Caco-2 (cell line): ENCODE data around the gene BABAM1. TPM values are rescaled to one million over a fixed set of nuclear protein-coding genes. Genes with fewer than 3 reads are reported as not detected.

Experiments used
- BruUV-seq: library from RNA; stranded (reverse); fragments of 400-500 nt; replicated peaks from 2 replicates; lab custom pipeline; 2021; lab: Mats Ljungman, UMichigan
- CTCF ChIA-PET: fragments of 300-600 bp; sonication (Branson Sonifier 250); formaldehyde crosslinking; loops from one replicate; lab custom pipeline; 2022; ENCODE audit warnings: antibody characterized with exemption; lab: Charles Lee
- POLR2A ChIA-PET: fragments of 300-600 bp; sonication (Branson Sonifier 250); formaldehyde crosslinking; loops from one replicate; lab custom pipeline; 2022; ENCODE audit warnings: antibody characterized with exemption; lab: Charles Lee
- DNase-seq, 2 experiments: peaks; one replicate each; pipeline versions ENCODE4 v3.0.0 to v3.0.0-alpha.2; 2020 to 2022
- H3K27me3 ChIP-seq: replicated peaks from 2 replicates; pipeline ENCODE4 v1.6.0; 2011; ENCODE audit warnings: low read length; ENCODE audit not compliant: control insufficient read depth, insufficient read depth
- H3K36me3 ChIP-seq: 2 replicates; pipeline ENCODE4 v1.5.1; 2011; ENCODE audit warnings: low read length; ENCODE audit not compliant: control insufficient read depth, insufficient read depth
- H3K4me1 ChIP-seq: fragments of 250-450 bp; sonication (Bioruptor Pico); 2 replicates; pipeline ENCODE4 v1.5.1; 2020; ENCODE audit warnings: mild to moderate bottlenecking
- H3K4me3 ChIP-seq: 2 replicates; pipeline ENCODE4 v1.5.1; 2011; ENCODE audit warnings: low read depth, mild to moderate bottlenecking, control low read depth, low read length
- H3K9me3 ChIP-seq: fragments of 250-450 bp; sonication (Bioruptor Pico); 2 replicates; pipeline ENCODE4 v1.5.1; 2020; ENCODE audit warnings: mild to moderate bottlenecking, moderate library complexity
- H3K27ac Mint-ChIP-seq: one replicate; pipeline ENCODE4 v1.8.0; 2022; ENCODE audit warnings: mixed read lengths; ENCODE audit not compliant: unreplicated experiment
- H3K27me3 Mint-ChIP-seq: one replicate; pipeline ENCODE4 v1.8.0; 2022; ENCODE audit warnings: mixed read lengths; ENCODE audit not compliant: insufficient read depth, unreplicated experiment
- H3K36me3 Mint-ChIP-seq: one replicate; pipeline ENCODE4 v1.8.0; 2022; ENCODE audit warnings: mild to moderate bottlenecking, mixed read lengths; ENCODE audit not compliant: insufficient read depth, unreplicated experiment
- H3K4me1 Mint-ChIP-seq: one replicate; pipeline ENCODE4 v1.8.0; 2022; ENCODE audit warnings: low read depth, mixed read lengths; ENCODE audit not compliant: unreplicated experiment
- H3K4me3 Mint-ChIP-seq: one replicate; pipeline ENCODE4 v1.8.0; 2022; ENCODE audit warnings: mild to moderate bottlenecking, moderate library complexity, mixed read lengths; ENCODE audit not compliant: unreplicated experiment
- H3K9me3 Mint-ChIP-seq: one replicate; pipeline ENCODE4 v1.8.0; 2022; ENCODE audit warnings: mixed read lengths; ENCODE audit not compliant: unreplicated experiment
- CTCF ChIP-seq, 2 experiments: fragments of 200-600 bp in 1 of 2; IDR thresholded peaks; 1 replicate in 1 of 2; 2 replicates in 1 of 2; pipeline versions ENCODE4 v1.5.1 to v1.8.0; 2011 to 2022; ENCODE audit warnings: antibody characterized with exemption in 1 of 2, control low read depth in 1 of 2, inconsistent platforms in 1 of 2, low read depth in 1 of 2, low read length in 1 of 2, mild to moderate bottlenecking in 1 of 2, moderate library complexity in 1 of 2; ENCODE audit not compliant: insufficient read depth in 1 of 2, severe bottlenecking in 1 of 2, unreplicated experiment in 1 of 2
- intact Hi-C: fragments of 100-400 bp; cut with micrococcal nuclease; formaldehyde crosslinking; loops from one replicate; pipeline ENCODE4 v1.10.0; 2022; ENCODE audit not compliant: unreplicated experiment
- total RNA-seq: library from RNA; stranded (reverse); gene quantifications from 2 replicates; pipeline ENCODE4 v1.2.3, GENCODE V29; 2022

The BABAM1 gene
- total RNA-seq, 1 experiment from 2014 or later = 91.7 TPM

- H3K27me3 Mint-ChIP-seq = no peaks in the 10 kb centered on the region
- peaks cover 1% of the 10 kb centered on the region; the same call in 1 of the 2 replicates for H3K36me3 ChIP-seq
- peak; percentile 91 to 92 for DNase-seq
- no peaks in the 10 kb centered on the region for H3K4me1 Mint-ChIP-seq
- BruUV-seq = no TSS peak
- peaks cover 27% of the 10 kb centered on the region for H3K36me3 Mint-ChIP-seq
- H3K9me3 Mint-ChIP-seq = no peaks in the 10 kb centered on the region
- H3K9me3 ChIP-seq = no peaks in the 10 kb centered on the region
- peak overlapping the region; percentile 83 for H3K4me3 Mint-ChIP-seq
- peak overlapping the region; percentile 70 for H3K4me3 ChIP-seq
- no peaks in the 10 kb centered on the region for H3K4me1 ChIP-seq
- peak; percentile 68 to 77 for TF ChIP-seq CTCF (IDR thresholded peaks at IDR 0.05; ENCODE audit: insufficient read depth in 1 of 2, low read depth in 1 of 2, low read length in 1 of 2, severe bottlenecking in 1 of 2, unreplicated experiment in 1 of 2)
- peak overlapping the region; percentile 84 for H3K27ac Mint-ChIP-seq
- POLR2A ChIA-PET = interaction anchor here (0.6 to 1.6 kb wide), 6 partner anchors 13 to 608 kb away, joined by 3 to 12 read pairs (median 6); partner anchors contain the start of genes BABAM1, DDA1, MRPL34 and OCEL1
- no peaks in the 10 kb centered on the region for H3K27me3 ChIP-seq
- CTCF ChIA-PET = interaction anchor here (0.6 to 1.8 kb wide), 19 partner anchors 10 to 987 kb away, joined by 3 to 44 read pairs (median 3); partner anchors contain the start of genes ABHD8, DDA1, MRPL34 and OCEL1
- intact Hi-C loops = loop anchor here (1.0 to 5.0 kb wide), 3 partner anchors 13 to 98 kb away; partner anchors contain the start of gene MRPL34
Measured at GRCh38 chr19:17292301-17293074, 25.2 kb downstream of the BABAM1 start.

- intact Hi-C loops = loop anchor here (2.0 to 5.0 kb wide), 2 partner anchors 34 to 97 kb away; no protein-coding TSS in a partner anchor
- BruUV-seq = TSS peak; percentile 28
- POLR2A ChIA-PET = interaction anchor here (1.6 kb wide), 1 partner anchor 12 kb away, joined by 12 read pairs; the partner anchor contains the start of gene MRPL34
Measured at GRCh38 chr19:17293605-17294004, 26.4 kb downstream of the BABAM1 start.

More at GRCh38 chr19:17293605-17294004, 26.4 kb downstream of the BABAM1 start:
- no peak overlapping the region for H3K4me3 Mint-ChIP-seq
- CTCF ChIA-PET = interaction anchor here (0.6 to 1.8 kb wide), 6 partner anchors 9 to 112 kb away, joined by 3 to 44 read pairs (median 5); partner anchors contain the start of genes ABHD8, BST2, MRPL34 and USHBP1
- Histone ChIP-seq H3K4me3 (no peak overlapping the region; the same call in 1 of the 2 replicates), H3K9me3 (peaks cover 5% of the 10 kb centered on the region; the same call in 1 of the 2 replicates), H3K27me3 (no peaks in the 10 kb centered on the region), H3K36me3 (peaks cover 3% of the 10 kb centered on the region; the same call in 1 of the 2 replicates), H3K4me1 (no peaks in the 10 kb centered on the region)
- H3K27me3 Mint-ChIP-seq = no peaks in the 10 kb centered on the region
- peaks cover 27% of the 10 kb centered on the region for H3K36me3 Mint-ChIP-seq
- H3K9me3 Mint-ChIP-seq = no peaks in the 10 kb centered on the region
- H3K4me1 Mint-ChIP-seq = no peaks in the 10 kb centered on the region
- TF ChIP-seq CTCF (IDR thresholded peaks at IDR 0.05; ENCODE audit: insufficient read depth in 1 of 2, low read depth in 1 of 2, low read length in 1 of 2, severe bottlenecking in 1 of 2, unreplicated experiment in 1 of 2) = no peak
- DNase-seq = no peak
- H3K27ac Mint-ChIP-seq = no peak overlapping the region
